ENCODE measurements around the gene HTR1D.

GRCh38 chr1:23150125-23150524 is 67.2 kb downstream of the HTR1D start:
- TF ChIP-seq CTCF (IDR thresholded peaks at IDR 0.05): no peak
- no peak for TF ChIP-seq POLR2A (IDR thresholded peaks at IDR 0.05)
